Liver (tissue), 9 donors: ENCODE measurements around the gene KIR2DL1. TPM values are rescaled to one million over a fixed set of nuclear protein-coding genes. Genes with fewer than 3 reads are reported as not detected.

Experiments used
- DNase-seq: peaks from one replicate; pipeline ENCODE4 v3.0.0-alpha.2; 2017; ENCODE audit warnings: low spot score
- H3K27ac ChIP-seq, 2 donors: one replicate each; pipeline ENCODE4 v1.7.0; 2013; ENCODE audit warnings: inconsistent platforms in 2 of 2, low read length in 2 of 2, control low read depth in 1 of 2, low read depth in 1 of 2, mild to moderate bottlenecking in 1 of 2
- H3K27me3 ChIP-seq, 4 donors: one replicate each; pipeline versions ENCODE4 v1.6.1 to v1.7.0; 2013; ENCODE audit warnings: low read length in 3 of 4, inconsistent platforms in 1 of 4, mild to moderate bottlenecking in 1 of 4, moderate library complexity in 1 of 4; ENCODE audit not compliant: control insufficient read depth in 4 of 4, insufficient read depth in 4 of 4
- H3K36me3 ChIP-seq, 4 donors: one replicate each; pipeline versions ENCODE4 v1.6.1 to v1.7.0; 2013; ENCODE audit warnings: low read length in 3 of 4, mild to moderate bottlenecking in 3 of 4, low read depth in 1 of 4, moderate library complexity in 1 of 4; ENCODE audit not compliant: control insufficient read depth in 4 of 4, insufficient read depth in 3 of 4
- H3K4me1 ChIP-seq, 4 donors: one replicate each; pipeline versions ENCODE4 v1.6.1 to v1.7.0; 2013; ENCODE audit warnings: low read length in 3 of 4, mild to moderate bottlenecking in 3 of 4, moderate library complexity in 1 of 4; ENCODE audit not compliant: control insufficient read depth in 4 of 4, insufficient read depth in 4 of 4
- H3K4me3 ChIP-seq, 3 donors: one replicate each; pipeline versions ENCODE4 v1.6.1 to v1.7.0; 2013; ENCODE audit warnings: low read length in 3 of 3, control low read depth in 1 of 3, low read depth in 1 of 3, mild to moderate bottlenecking in 1 of 3
- H3K9ac ChIP-seq, 2 donors: one replicate each; pipeline ENCODE4 v1.7.0; 2013; ENCODE audit warnings: low read length in 2 of 2, mild to moderate bottlenecking in 2 of 2, moderate library complexity in 2 of 2, control low read depth in 1 of 2, low read depth in 1 of 2
- H3K9me3 ChIP-seq, 4 donors: one replicate each; pipeline versions ENCODE4 v1.6.1 to v1.7.0; 2013; ENCODE audit warnings: low read length in 3 of 4; ENCODE audit not compliant: control insufficient read depth in 4 of 4
- CTCF ChIP-seq: fragments of 150-350 bp; IDR thresholded peaks from 2 replicates; pipeline ENCODE4 v1.5.1; 2017; ENCODE audit warnings: improper control_type of control experiment, low read depth, low read length; ENCODE audit not compliant: missing input control
- EGR1 ChIP-seq, 2 donors: IDR thresholded peaks; 2 replicates each; pipeline ENCODE4 v1.6.1; 2016 to 2018; ENCODE audit warnings: antibody characterized with exemption in 2 of 2, low read depth in 2 of 2
- FOXA1 ChIP-seq: IDR thresholded peaks from 2 replicates; pipeline ENCODE4 v1.6.1; 2016; ENCODE audit warnings: antibody characterized with exemption
- FOXA2 ChIP-seq: IDR thresholded peaks from 2 replicates; pipeline ENCODE4 v1.6.1; 2016; ENCODE audit warnings: antibody characterized with exemption
- GABPA ChIP-seq, 2 donors: IDR thresholded peaks in 1 of 2; conservative IDR thresholded peaks in 1 of 2; 2 replicates each; pipeline ENCODE4 v1.6.1; 2016; ENCODE audit warnings: antibody characterized with exemption in 2 of 2, mild to moderate bottlenecking in 1 of 2, moderate library complexity in 1 of 2
- HNF4A ChIP-seq, 2 donors: conservative IDR thresholded peaks; 2 replicates each; pipeline ENCODE4 v1.6.1; 2016; ENCODE audit warnings: antibody characterized with exemption in 2 of 2, mild to moderate bottlenecking in 2 of 2
- HNF4G ChIP-seq: IDR thresholded peaks from 2 replicates; pipeline ENCODE4 v1.6.1; 2016; ENCODE audit warnings: antibody characterized with exemption
- JUND ChIP-seq, 2 donors: IDR thresholded peaks; 2 replicates each; pipeline ENCODE4 v1.6.1; 2016; ENCODE audit warnings: antibody characterized with exemption in 2 of 2
- MAX ChIP-seq: IDR thresholded peaks from 2 replicates; pipeline ENCODE4 v1.6.1; 2016; ENCODE audit warnings: antibody characterized with exemption
- NR2F2 ChIP-seq: IDR thresholded peaks from 2 replicates; pipeline ENCODE4 v1.6.1; 2016; ENCODE audit warnings: antibody characterized with exemption
- RAD21 ChIP-seq, 2 donors: IDR thresholded peaks; 2 replicates each; pipeline ENCODE4 v1.6.1; 2016; ENCODE audit warnings: antibody characterized with exemption in 2 of 2, mild to moderate bottlenecking in 2 of 2
- REST ChIP-seq: IDR thresholded peaks from 2 replicates; pipeline ENCODE4 v1.6.1; 2016; ENCODE audit warnings: antibody characterized with exemption, mild to moderate bottlenecking
- RXRA ChIP-seq, 2 donors: IDR thresholded peaks; 2 replicates each; pipeline ENCODE4 v1.6.1; 2017 to 2018; ENCODE audit warnings: antibody characterized with exemption in 2 of 2, mild to moderate bottlenecking in 1 of 2
- SP1 ChIP-seq: IDR thresholded peaks from 2 replicates; pipeline ENCODE4 v1.6.1; 2018; ENCODE audit warnings: antibody characterized with exemption, mild to moderate bottlenecking
- TAF1 ChIP-seq: conservative IDR thresholded peaks from 2 replicates; pipeline ENCODE4 v1.6.1; 2016; ENCODE audit warnings: antibody characterized with exemption, mild to moderate bottlenecking
- YY1 ChIP-seq: IDR thresholded peaks from 2 replicates; pipeline ENCODE4 v1.6.1; 2016; ENCODE audit warnings: antibody characterized with exemption, mild to moderate bottlenecking
- WGBS: extraction: QIAGEN DNeasy Blood & Tissue Kit; methylation state at CpG from one replicate; pipeline ENCODE4 v1.1.7; 2013; 5-methylcytosine and 5-hydroxymethylcytosine counted together
- polyA plus RNA-seq, 2 donors: library from polyadenylated mRNA; stranded (reverse) in 1 of 2; unstranded in 1 of 2; fragments of 200-250 nt in 1 of 2; fragments of >200 nt in 1 of 2; fragmentation: Nextera tagmentation in 1 of 2; extraction: Ambion mirVana in 1 of 2; gene quantifications; one replicate each; pipeline versions ENCODE4 v1.2.1 to v1.2.3, GENCODE V29; 2013 to 2015
- total RNA-seq, 2 donors: library from RNA; depleted of rRNA; stranded (reverse); fragments of >200 nt; gene quantifications; one replicate each; pipeline ENCODE4 v1.2.3, GENCODE V29; 2014
- TF ChIP-seq, protein P1 (sequence below): IDR thresholded peaks from 2 replicates; pipeline ENCODE4 v1.6.1; 2016; ENCODE audit warnings: antibody characterized with exemption
- TF ChIP-seq, protein P2 (sequence below): IDR thresholded peaks from 2 replicates; pipeline ENCODE4 v1.6.1; 2016; ENCODE audit warnings: antibody characterized with exemption
- donor health status: healthy.
- donor health status: healthy.
- donor health status: healthy.
- donor health status: healthy.
- donor health status: healthy.

The KIR2DL1 gene
- total and polyA plus RNA-seq, 4 donors, result 0.05 to 0.17 TPM; not detected in 2

DNA sequence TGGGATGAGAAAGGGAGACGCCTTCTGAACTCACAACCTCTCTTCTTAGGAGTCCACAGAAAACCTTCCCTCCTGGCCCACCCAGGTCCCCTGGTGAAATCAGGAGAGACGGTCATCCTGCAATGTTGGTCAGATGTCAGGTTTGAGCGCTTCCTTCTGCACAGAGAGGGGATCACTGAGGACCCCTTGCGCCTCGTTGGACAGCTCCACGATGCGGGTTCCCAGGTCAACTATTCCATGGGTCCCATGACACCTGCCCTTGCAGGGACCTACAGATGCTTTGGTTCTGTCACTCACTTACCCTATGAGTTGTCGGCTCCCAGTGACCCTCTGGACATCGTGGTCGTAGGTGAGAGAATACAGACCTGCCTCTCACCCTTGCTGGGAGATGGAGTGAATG is 42.0 kb upstream of the KIR2DL1 start:
- H3K27me3 ChIP-seq, result peaks cover 0 to 8% (median 0%) of the 10 kb centered on the region in 4 donors
- H3K9ac ChIP-seq, result no peak overlapping the region
- H3K36me3 ChIP-seq, result no peaks in the 10 kb centered on the region
- WGBS, result 72% methylated on average over 10 of the region's 10 CpGs
- no peaks in the 10 kb centered on the region for H3K4me1 ChIP-seq
- H3K4me3 ChIP-seq, result no peak overlapping the region
- no peak overlapping the region for H3K27ac ChIP-seq
- DNase-seq, result no peak
- TF ChIP-seq YY1 (no peak), RAD21 (IDR thresholded peaks at IDR 0.05) (no peak), GABPA (IDR thresholded peaks at IDR 0.05 in 1 of 2, conservative IDR thresholded peaks at IDR 0.05 in 1 of 2) (no peak), EGR1 (IDR thresholded peaks at IDR 0.05; ENCODE audit: low read depth in 2 of 2) (no peak), RXRA (IDR thresholded peaks at IDR 0.05) (no peak), FOXA1 (no peak), NR2F2 (no peak), REST (no peak), JUND (IDR thresholded peaks at IDR 0.05) (no peak), MAX (no peak)
- TF ChIP-seq, protein P1, sequence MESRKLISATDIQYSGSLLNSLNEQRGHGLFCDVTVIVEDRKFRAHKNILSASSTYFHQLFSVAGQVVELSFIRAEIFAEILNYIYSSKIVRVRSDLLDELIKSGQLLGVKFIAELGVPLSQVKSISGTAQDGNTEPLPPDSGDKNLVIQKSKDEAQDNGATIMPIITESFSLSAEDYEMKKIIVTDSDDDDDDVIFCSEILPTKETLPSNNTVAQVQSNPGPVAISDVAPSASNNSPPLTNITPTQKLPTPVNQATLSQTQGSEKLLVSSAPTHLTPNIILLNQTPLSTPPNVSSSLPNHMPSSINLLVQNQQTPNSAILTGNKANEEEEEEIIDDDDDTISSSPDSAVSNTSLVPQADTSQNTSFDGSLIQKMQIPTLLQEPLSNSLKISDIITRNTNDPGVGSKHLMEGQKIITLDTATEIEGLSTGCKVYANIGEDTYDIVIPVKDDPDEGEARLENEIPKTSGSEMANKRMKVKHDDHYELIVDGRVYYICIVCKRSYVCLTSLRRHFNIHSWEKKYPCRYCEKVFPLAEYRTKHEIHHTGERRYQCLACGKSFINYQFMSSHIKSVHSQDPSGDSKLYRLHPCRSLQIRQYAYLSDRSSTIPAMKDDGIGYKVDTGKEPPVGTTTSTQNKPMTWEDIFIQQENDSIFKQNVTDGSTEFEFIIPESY, result no peak
- no peaks in the 10 kb centered on the region for H3K9me3 ChIP-seq

GRCh38 chr19:54728167-54728566 is 41.4 kb upstream of the KIR2DL1 start:
- H3K27ac ChIP-seq, result no peak overlapping the region
- peaks cover 0 to 8% (median 0%) of the 10 kb centered on the region in 4 donors for H3K27me3 ChIP-seq
- TF ChIP-seq HNF4A (conservative IDR thresholded peaks at IDR 0.05), result no peak
- TF ChIP-seq CTCF, result no peak
- no peak for TF ChIP-seq YY1
- no peak for TF ChIP-seq FOXA2
- TF ChIP-seq MAX, result no peak
- TF ChIP-seq SP1, result no peak
- no peak for TF ChIP-seq RAD21 (IDR thresholded peaks at IDR 0.05)
- TF ChIP-seq FOXA1, result no peak
- TF ChIP-seq HNF4G, result no peak
- no peak for TF ChIP-seq TAF1
- TF ChIP-seq, protein P2, sequence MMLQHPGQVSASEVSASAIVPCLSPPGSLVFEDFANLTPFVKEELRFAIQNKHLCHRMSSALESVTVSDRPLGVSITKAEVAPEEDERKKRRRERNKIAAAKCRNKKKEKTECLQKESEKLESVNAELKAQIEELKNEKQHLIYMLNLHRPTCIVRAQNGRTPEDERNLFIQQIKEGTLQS, result no peak
- no peak for TF ChIP-seq GABPA (IDR thresholded peaks at IDR 0.05 in 1 of 2, conservative IDR thresholded peaks at IDR 0.05 in 1 of 2)
- H3K4me1 ChIP-seq, result no peaks in the 10 kb centered on the region
- H3K4me3 ChIP-seq, result no peak overlapping the region
- no peak overlapping the region for H3K9ac ChIP-seq
- H3K9me3 ChIP-seq, result no peaks in the 10 kb centered on the region
- WGBS, result 48% methylated on average over 3 of the region's 3 CpGs
- no peaks in the 10 kb centered on the region for H3K36me3 ChIP-seq
- no peak for DNase-seq
